Fibroblast of pulmonary artery (primary cell): Measurements from ENCODE around the gene MFRP.

Experiments used
- DNase-seq: peaks from one replicate; pipeline ENCODE4 v3.0.0-alpha.2; 2010; ENCODE audit warnings: low read depth
- H3K4me3 ChIP-seq: replicated peaks from 2 replicates; pipeline ENCODE4 v1.5.1; 2011; ENCODE audit warnings: low read depth, mild to moderate bottlenecking, control low read depth, low read length, moderate library complexity
- TF ChIP-seq, protein P1 (sequence below): IDR thresholded peaks from 2 replicates; pipeline ENCODE4 v1.5.1; 2011; ENCODE audit warnings: mild to moderate bottlenecking, control low read depth, low read length, inconsistent platforms; ENCODE audit errors: missing control alignments

MFRP gene

DNA sequence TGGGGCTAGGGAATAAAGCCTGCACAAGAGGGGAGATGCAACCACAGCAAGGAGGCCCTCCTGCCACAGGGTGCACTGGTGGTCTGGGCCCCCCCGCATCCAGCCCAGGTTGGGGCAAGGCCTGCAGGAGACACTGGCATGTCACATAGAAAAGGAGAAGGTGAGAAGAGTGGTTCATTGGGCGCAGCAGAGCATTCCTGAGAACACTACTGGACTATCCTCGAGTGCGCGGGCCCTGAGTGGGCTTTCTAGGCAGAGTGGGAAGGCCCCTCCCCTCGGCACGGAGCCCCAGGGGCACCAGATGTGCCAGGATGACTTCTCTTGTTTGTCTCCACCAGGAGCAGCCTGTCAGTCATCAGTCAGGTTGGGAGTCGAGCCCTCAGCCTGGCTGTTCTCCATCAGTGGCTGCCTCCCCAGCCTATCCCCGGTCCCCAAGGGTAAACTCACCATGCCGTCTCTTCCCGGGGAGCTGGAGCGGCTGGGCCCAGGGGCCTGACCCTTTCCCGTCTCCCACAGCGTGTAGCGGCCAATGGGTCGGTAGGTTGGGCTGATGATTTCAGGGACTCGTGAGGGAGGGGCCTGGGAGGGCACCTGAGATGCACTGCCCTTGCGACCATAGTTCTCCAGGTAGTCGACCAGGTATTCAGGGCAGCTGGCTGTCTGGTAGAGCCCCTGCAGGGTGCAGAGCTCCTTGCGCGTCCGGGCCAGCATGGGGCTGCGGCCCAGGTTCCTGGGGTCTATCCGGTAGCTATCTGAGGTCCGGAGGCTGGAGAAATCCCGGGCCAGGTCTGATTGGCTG, 26.0 kb upstream of the MFRP start:
- TF ChIP-seq, protein P1, sequence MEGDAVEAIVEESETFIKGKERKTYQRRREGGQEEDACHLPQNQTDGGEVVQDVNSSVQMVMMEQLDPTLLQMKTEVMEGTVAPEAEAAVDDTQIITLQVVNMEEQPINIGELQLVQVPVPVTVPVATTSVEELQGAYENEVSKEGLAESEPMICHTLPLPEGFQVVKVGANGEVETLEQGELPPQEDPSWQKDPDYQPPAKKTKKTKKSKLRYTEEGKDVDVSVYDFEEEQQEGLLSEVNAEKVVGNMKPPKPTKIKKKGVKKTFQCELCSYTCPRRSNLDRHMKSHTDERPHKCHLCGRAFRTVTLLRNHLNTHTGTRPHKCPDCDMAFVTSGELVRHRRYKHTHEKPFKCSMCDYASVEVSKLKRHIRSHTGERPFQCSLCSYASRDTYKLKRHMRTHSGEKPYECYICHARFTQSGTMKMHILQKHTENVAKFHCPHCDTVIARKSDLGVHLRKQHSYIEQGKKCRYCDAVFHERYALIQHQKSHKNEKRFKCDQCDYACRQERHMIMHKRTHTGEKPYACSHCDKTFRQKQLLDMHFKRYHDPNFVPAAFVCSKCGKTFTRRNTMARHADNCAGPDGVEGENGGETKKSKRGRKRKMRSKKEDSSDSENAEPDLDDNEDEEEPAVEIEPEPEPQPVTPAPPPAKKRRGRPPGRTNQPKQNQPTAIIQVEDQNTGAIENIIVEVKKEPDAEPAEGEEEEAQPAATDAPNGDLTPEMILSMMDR = no peak
- no peak overlapping the region for H3K4me3 ChIP-seq
- DNase-seq = no peak

DNA sequence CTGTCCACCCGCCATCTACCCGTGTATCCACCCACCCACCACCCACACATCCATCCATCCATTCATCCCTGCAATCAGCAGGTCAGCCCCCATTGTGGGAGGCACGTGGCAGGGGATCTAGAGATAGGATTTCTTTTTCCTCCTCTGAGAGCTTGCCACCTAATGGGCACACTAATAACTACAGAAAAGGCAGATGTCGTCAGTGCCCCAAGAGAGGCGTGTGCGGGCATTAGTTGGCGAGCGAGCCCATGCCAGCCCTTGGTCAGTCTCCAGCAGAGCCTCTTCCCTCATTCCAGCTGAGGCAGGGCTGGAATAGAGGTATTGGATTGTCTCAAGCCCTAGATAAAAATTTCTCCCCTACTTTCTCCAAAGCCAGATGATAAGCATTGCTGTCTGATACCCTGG, 25.3 kb upstream of the MFRP start:
- no peak overlapping the region for H3K4me3 ChIP-seq
- DNase-seq = no peak
- TF ChIP-seq, protein P1 = peak; percentile 6

GRCh38 chr11:119371067-119371601, 24.6 kb upstream of the MFRP start:
- H3K4me3 ChIP-seq = no peak overlapping the region
- TF ChIP-seq, protein P1 = no peak
- DNase-seq = no peak

DNA sequence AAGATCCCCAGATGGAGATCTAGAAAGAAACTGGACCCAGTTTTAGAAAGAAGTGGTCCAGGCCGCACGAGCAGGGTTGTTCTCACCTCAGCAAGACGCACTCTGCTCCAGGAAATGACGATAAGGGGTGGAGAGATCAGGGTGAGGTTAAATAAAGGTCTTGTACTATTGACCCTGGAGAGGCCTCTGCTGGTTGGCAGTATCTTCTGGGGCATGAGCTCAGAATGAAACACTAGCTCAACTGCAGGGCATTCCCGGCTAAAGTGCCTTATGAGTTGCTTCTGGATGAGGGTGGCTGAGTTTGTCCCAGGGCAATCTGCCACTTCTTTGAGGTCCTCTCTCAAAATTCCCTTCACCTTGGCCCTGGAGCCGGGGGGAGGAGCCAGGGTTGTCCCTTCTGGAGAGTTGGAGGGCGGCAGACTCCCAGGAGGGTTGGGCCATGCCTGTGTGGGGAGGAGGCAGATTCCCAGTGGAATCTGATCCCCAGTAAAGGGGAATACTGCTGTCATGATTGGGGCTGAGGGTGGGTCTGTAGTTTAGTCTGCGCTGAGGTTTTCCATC, 24.1 kb upstream of the MFRP start:
- TF ChIP-seq, protein P1 = no peak
- no peak for DNase-seq
- H3K4me3 ChIP-seq = no peak overlapping the region

GRCh38 chr11:119369132-119369925, 22.8 kb upstream of the MFRP start:
- H3K4me3 ChIP-seq = no peak overlapping the region
- TF ChIP-seq, protein P1 = no peak
- no peak for DNase-seq

GRCh38 chr11:119368121-119369034, 21.9 kb upstream of the MFRP start:
- peak; percentile 25 for DNase-seq
- TF ChIP-seq, protein P1 = no peak
- H3K4me3 ChIP-seq = no peak overlapping the region
